Mammary epithelial cell (primary cell): ENCODE results near the gene NCKAP1.

Experiments used
- EZH2 ChIP-seq: IDR thresholded peaks from 2 replicates; pipeline ENCODE4 v1.6.1; 2012; ENCODE audit warnings: low read length, inconsistent platforms, borderline replicate concordance
- TF ChIP-seq, protein P1 (sequence below), 2 donors: IDR thresholded peaks in 1 of 2; conservative IDR thresholded peaks in 1 of 2; 2 replicates each; pipeline ENCODE4 v1.5.1; 2011 to 2012; ENCODE audit warnings: inconsistent platforms in 2 of 2, low read length in 2 of 2, mild to moderate bottlenecking in 2 of 2, control low read depth in 1 of 2, low read depth in 1 of 2; ENCODE audit not compliant: insufficient read depth in 1 of 2; ENCODE audit errors: extremely low read depth in 1 of 2

DNA sequence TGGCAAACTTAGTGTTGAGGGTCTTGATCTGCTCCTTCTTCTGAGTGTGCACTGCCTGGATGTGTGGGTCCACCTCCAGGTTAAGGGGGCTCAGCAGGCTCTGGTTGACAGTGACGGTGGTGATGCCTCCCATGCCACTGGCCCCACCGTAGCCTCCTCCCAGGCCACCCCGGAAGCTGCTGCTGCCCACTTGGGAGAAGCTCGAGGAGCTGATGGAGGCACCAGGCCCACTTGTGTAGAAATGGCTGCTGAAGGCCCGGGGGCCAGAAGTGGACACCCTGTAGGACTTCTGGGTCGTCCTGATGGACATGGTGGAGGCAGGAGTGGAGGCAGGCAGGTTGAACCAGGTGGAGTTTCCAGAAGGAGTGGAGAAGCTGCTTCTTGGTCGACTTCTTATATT lies 33.9 kb upstream of the NCKAP1 start:
- TF ChIP-seq, protein P1, sequence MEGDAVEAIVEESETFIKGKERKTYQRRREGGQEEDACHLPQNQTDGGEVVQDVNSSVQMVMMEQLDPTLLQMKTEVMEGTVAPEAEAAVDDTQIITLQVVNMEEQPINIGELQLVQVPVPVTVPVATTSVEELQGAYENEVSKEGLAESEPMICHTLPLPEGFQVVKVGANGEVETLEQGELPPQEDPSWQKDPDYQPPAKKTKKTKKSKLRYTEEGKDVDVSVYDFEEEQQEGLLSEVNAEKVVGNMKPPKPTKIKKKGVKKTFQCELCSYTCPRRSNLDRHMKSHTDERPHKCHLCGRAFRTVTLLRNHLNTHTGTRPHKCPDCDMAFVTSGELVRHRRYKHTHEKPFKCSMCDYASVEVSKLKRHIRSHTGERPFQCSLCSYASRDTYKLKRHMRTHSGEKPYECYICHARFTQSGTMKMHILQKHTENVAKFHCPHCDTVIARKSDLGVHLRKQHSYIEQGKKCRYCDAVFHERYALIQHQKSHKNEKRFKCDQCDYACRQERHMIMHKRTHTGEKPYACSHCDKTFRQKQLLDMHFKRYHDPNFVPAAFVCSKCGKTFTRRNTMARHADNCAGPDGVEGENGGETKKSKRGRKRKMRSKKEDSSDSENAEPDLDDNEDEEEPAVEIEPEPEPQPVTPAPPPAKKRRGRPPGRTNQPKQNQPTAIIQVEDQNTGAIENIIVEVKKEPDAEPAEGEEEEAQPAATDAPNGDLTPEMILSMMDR (conservative IDR thresholded peaks at IDR 0.05 in 1 of 2, IDR thresholded peaks at IDR 0.05 in 1 of 2; ENCODE audit: extremely low read depth in 1 of 2, insufficient read depth in 1 of 2, low read depth in 1 of 2, low read length in 2 of 2), result no peak
- TF ChIP-seq EZH2, result no peak
